HepG2 (cell line): ENCODE data around the gene SCYGR5. TPM values are rescaled to one million over a fixed set of nuclear protein-coding genes. Genes with fewer than 3 reads are reported as not detected.
A peak's percentile ranks its signal among the peaks of the same experiment; 100 is the strongest.

Source experiments
- BRD4 ChIP-seq: sonication (generic); formaldehyde crosslinking; IDR thresholded peaks from 2 replicates; pipeline ENCODE4 v1.4.0; 2020; ENCODE audit warnings: missing genetic modification reagents
- CEBPG ChIP-seq: IDR thresholded peaks from 2 replicates; pipeline ENCODE4 v1.6.1; 2016
- CHD2 ChIP-seq: IDR thresholded peaks from 2 replicates; pipeline ENCODE4 v1.6.1; 2011; ENCODE audit warnings: low read depth, low read length, improper control_type of control experiment
- CTCF ChIP-seq: sonication (generic); formaldehyde crosslinking; IDR thresholded peaks from 2 replicates; pipeline ENCODE4 v1.5.0; 2020; ENCODE audit warnings: mild to moderate bottlenecking, missing genetic modification reagents, moderate library complexity
- ELF4 ChIP-seq: sonication (generic); formaldehyde crosslinking; IDR thresholded peaks from 2 replicates; pipeline ENCODE4 v1.5.0; 2020; ENCODE audit warnings: missing genetic modification reagents, mild to moderate bottlenecking, moderate library complexity, borderline replicate concordance
- ELK4 ChIP-seq: sonication (generic); formaldehyde crosslinking; IDR thresholded peaks from 2 replicates; pipeline ENCODE4 v1.9.0; 2021; ENCODE audit warnings: missing genetic modification reagents, borderline replicate concordance
- ERF ChIP-seq: IDR thresholded peaks from 2 replicates; pipeline ENCODE4 v1.6.1; 2018; ENCODE audit warnings: missing biosample characterization, missing genetic modification reagents
- GABPB1 ChIP-seq: IDR thresholded peaks from 2 replicates; pipeline ENCODE4 v1.6.1; 2016; ENCODE audit warnings: mild to moderate bottlenecking, missing genetic modification reagents, moderate library complexity, missing compliant biosample characterization
- KLF9 ChIP-seq: IDR thresholded peaks from 2 replicates; pipeline ENCODE4 v1.6.1; 2016; ENCODE audit warnings: low read depth
- MEF2D ChIP-seq: sonication (generic); formaldehyde crosslinking; IDR thresholded peaks from 2 replicates; pipeline ENCODE4 v1.5.1; 2020; ENCODE audit warnings: mild to moderate bottlenecking, missing genetic modification reagents
- MIER2 ChIP-seq: IDR thresholded peaks from 2 replicates; pipeline ENCODE4 v1.6.1; 2016; ENCODE audit warnings: missing biosample characterization, missing genetic modification reagents
- PRMT3 ChIP-seq: sonication (generic); formaldehyde crosslinking; IDR thresholded peaks from 2 replicates; pipeline ENCODE4 v1.8.1; 2022; ENCODE audit warnings: low read depth, mild to moderate bottlenecking, moderate library complexity, missing genetic modification reagents, borderline replicate concordance
- PRPF4 ChIP-seq: fragments of 200-400 bp; formaldehyde crosslinking; IDR thresholded peaks from 2 replicates; pipeline ENCODE4 v1.6.1; 2016; ENCODE audit warnings: low read length, low read depth; ENCODE audit not compliant: poor library complexity, severe bottlenecking
- RFX5 ChIP-seq: IDR thresholded peaks from 2 replicates; pipeline ENCODE4 v1.6.1; 2011; ENCODE audit warnings: low read depth, low read length, improper control_type of control experiment
- RXRA ChIP-seq: sonication (generic); formaldehyde crosslinking; IDR thresholded peaks from 2 replicates; pipeline ENCODE4 v1.5.1; 2020; ENCODE audit warnings: missing genetic modification reagents
- SETDB1 ChIP-seq: sonication (generic); formaldehyde crosslinking; IDR thresholded peaks from 2 replicates; pipeline ENCODE4 v1.5.1; 2020; ENCODE audit warnings: missing genetic modification reagents, mild to moderate bottlenecking, borderline replicate concordance
- SP140L ChIP-seq: sonication (generic); formaldehyde crosslinking; IDR thresholded peaks from 2 replicates; pipeline ENCODE4 v1.4.0; 2020; ENCODE audit warnings: missing genetic modification reagents, borderline replicate concordance
- TBL1XR1 ChIP-seq: fragments of 150-350 bp; IDR thresholded peaks from 2 replicates; pipeline ENCODE4 v1.6.1; 2014; ENCODE audit warnings: borderline replicate concordance, low read length; ENCODE audit not compliant: partially characterized antibody
- TMF1 ChIP-seq: sonication (generic); formaldehyde crosslinking; IDR thresholded peaks from 2 replicates; pipeline ENCODE4 v1.8.1; 2022; ENCODE audit warnings: low read depth, missing genetic modification reagents
- USF2 ChIP-seq, 2 experiments: sonication (generic) in 1 of 2; formaldehyde crosslinking in 1 of 2; IDR thresholded peaks; 2 replicates each; pipeline versions ENCODE4 v1.5.1 to v1.6.1; 2011 to 2020; ENCODE audit warnings: borderline replicate concordance in 1 of 2, low read depth in 1 of 2, low read length in 1 of 2, mild to moderate bottlenecking in 1 of 2, missing genetic modification reagents in 1 of 2, moderate library complexity in 1 of 2
- YEATS2 ChIP-seq: sonication (generic); formaldehyde crosslinking; IDR thresholded peaks from 2 replicates; pipeline ENCODE4 v1.4.0; 2020; ENCODE audit warnings: missing genetic modification reagents, borderline replicate concordance
- ZBTB21 ChIP-seq: sonication (generic); formaldehyde crosslinking; IDR thresholded peaks from 2 replicates; pipeline ENCODE4 v1.4.0; 2020; ENCODE audit warnings: missing genetic modification reagents
- ZBTB8A ChIP-seq: sonication (generic); formaldehyde crosslinking; IDR thresholded peaks from 2 replicates; pipeline ENCODE4 v1.4.0; 2020; ENCODE audit warnings: mild to moderate bottlenecking, low read depth, missing genetic modification reagents, borderline replicate concordance
- ZNF101 ChIP-seq: sonication (generic); formaldehyde crosslinking; IDR thresholded peaks from 2 replicates; pipeline ENCODE4 v1.4.0; 2020; ENCODE audit warnings: mild to moderate bottlenecking, low read depth, missing genetic modification reagents, borderline replicate concordance
- ZNF614 ChIP-seq: IDR thresholded peaks from 2 replicates; pipeline ENCODE4 v1.6.1; 2018; ENCODE audit warnings: missing biosample characterization, missing genetic modification reagents, inconsistent platforms, borderline replicate concordance
- ZNF790 ChIP-seq: sonication (generic); formaldehyde crosslinking; IDR thresholded peaks from 2 replicates; pipeline ENCODE4 v1.8.0; 2022; ENCODE audit warnings: missing genetic modification reagents, mild to moderate bottlenecking, borderline replicate concordance
- ZSCAN12 ChIP-seq: sonication (generic); formaldehyde crosslinking; IDR thresholded peaks from 2 replicates; pipeline ENCODE4 v1.9.0; 2021; ENCODE audit warnings: mild to moderate bottlenecking, missing genetic modification reagents
- ZSCAN31 ChIP-seq: sonication (generic); formaldehyde crosslinking; IDR thresholded peaks from 2 replicates; pipeline ENCODE4 v1.5.0; 2020; ENCODE audit warnings: low read depth, mild to moderate bottlenecking, missing genetic modification reagents
- polyA plus RNA-seq, 8 experiments: library from polyadenylated mRNA; depleted of rRNA in 3 of 8; stranded (reverse) in 7 of 8; unstranded in 1 of 8; fragments of >200 nt; fragmentation: Illumina TruSeq in 4 of 8; extraction: Trizol in 4 of 8; gene quantifications; 2 replicates each; pipeline versions ENCODE4 v1.2.1 to v1.2.3, GENCODE V29; 2011 to 2016; ENCODE audit warnings: low read depth in 4 of 8, missing spikeins in 1 of 8, mixed read lengths in 1 of 8; ENCODE audit not compliant: insufficient read depth in 1 of 8
- total RNA-seq, 5 experiments: library from RNA; depleted of rRNA; stranded (reverse); fragments of >200 nt; fragmentation: Illumina TruSeq; extraction: Trizol; gene quantifications; 2 replicates each; pipeline ENCODE4 v1.2.3, GENCODE V29; 2016; ENCODE audit warnings: low read depth in 1 of 5

Gene SCYGR5
- total and polyA plus RNA-seq, 2 of the 13 experiments (the other 11 are each of a cell fraction or from before 2014, with no cell fraction given): not detected

- TF ChIP-seq RFX5: no peak
- no peak for TF ChIP-seq CTCF (CRISPR knock-in tag)
- TF ChIP-seq ZBTB8A: no peak
- TF ChIP-seq PRMT3 (CRISPR knock-in tag): no peak
- no peak for TF ChIP-seq ELF4 (CRISPR knock-in tag)
- no peak for TF ChIP-seq KLF9 (CRISPR knock-in tag)
- no peak for TF ChIP-seq ZSCAN12 (CRISPR knock-in tag)
- no peak for TF ChIP-seq MIER2 (CRISPR knock-in tag)
- no peak for TF ChIP-seq TMF1
- 0 out of 2 replicates have a peak, but pooled peaks have one; percentile 51 for TF ChIP-seq ZNF614 (CRISPR knock-in tag)
- no peak for TF ChIP-seq MEF2D
- peak; percentile 86 for TF ChIP-seq ZBTB21 (CRISPR knock-in tag)
- TF ChIP-seq SETDB1 (CRISPR knock-in tag): no peak
- TF ChIP-seq USF2 (IDR thresholded peaks at IDR 0.05; ENCODE audit: low read depth, low read length): no peak
- TF ChIP-seq USF2 (CRISPR knock-in tag; IDR thresholded peaks at IDR 0.05; ENCODE audit: borderline replicate concordance): no peak
- TF ChIP-seq RXRA: no peak; the same call in 1 of the 2 replicates
- no peak for TF ChIP-seq ZSCAN31 (CRISPR knock-in tag)
- no peak for TF ChIP-seq SP140L (CRISPR knock-in tag)
- no peak for TF ChIP-seq ZNF101 (CRISPR knock-in tag)
- peak; percentile 18; the same call in 1 of the 2 replicates for TF ChIP-seq YEATS2 (CRISPR knock-in tag)
- TF ChIP-seq GABPB1 (CRISPR knock-in tag): no peak
- TF ChIP-seq ERF (CRISPR knock-in tag): no peak
- TF ChIP-seq ZNF790: no peak
- TF ChIP-seq TBL1XR1: no peak
- TF ChIP-seq CHD2: no peak
- no peak for TF ChIP-seq PRPF4
- TF ChIP-seq BRD4 (CRISPR knock-in tag): no peak
- TF ChIP-seq CEBPG (CRISPR knock-in tag): peak; percentile 69
- no peak for TF ChIP-seq ELK4 (CRISPR knock-in tag)
These were observed 11.2 kb upstream of the SCYGR5 start (continued) for GRCh38 chr2:227655454-227655853.
